NCI-H1048 (cell line): ENCODE measurements around the gene PLCB2.
A peak's percentile ranks its signal among the peaks of the same experiment; 100 is the strongest.

Source experiments
- DNase-seq: peaks from one replicate; lab custom pipeline; 2025; lab: John Stamatoyannopoulos, UW

The PLCB2 gene

GRCh38 chr15:40286061-40286532 is 21.6 kb downstream of the PLCB2 start:
- no peak for DNase-seq

DNA sequence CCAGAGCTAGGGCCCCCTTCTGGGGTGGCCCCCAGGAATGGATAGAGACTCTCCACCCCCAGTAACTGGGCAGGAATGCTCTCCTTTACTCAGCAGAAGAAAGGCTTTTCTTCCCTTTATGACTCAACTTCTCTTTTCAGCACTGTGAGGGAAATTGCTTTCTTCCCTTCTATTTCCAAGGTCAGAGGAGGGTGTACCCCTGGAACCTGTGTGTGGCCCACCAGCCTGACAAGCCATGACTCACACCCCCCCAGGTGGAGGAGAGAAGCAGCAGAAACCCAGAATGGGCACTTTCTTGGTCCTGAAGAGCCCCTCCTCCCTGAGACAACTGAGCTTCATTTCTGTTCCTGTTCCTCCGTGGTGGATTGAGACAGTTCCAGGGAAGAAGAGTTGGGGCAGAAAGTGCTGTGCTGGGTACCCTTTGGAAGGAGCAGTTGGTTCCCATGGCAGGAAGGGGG is 22.2 kb downstream of the PLCB2 start:
- DNase-seq: no peak

DNA sequence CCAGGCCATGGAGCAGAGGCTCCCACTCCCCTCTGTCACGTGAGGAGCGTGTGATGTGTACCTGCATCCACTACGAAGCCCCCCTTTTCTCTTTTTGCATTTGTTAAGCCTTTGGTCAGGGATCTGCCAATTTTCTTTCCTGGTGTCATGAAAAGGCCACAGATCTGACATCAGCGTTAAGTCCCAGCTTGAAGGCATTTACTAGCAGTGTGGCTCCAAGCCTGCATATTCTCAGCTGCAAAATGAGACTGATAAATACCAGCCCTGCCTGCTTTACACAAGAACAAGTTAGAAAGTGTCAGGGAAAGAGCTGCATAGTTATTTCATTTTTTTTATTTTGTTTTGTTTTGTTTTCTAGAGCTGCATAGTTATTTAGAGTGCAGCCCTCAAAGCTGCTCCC is 22.6 kb downstream of the PLCB2 start:
- no peak for DNase-seq

GRCh38 chr15:40283615-40284300 is 24.0 kb downstream of the PLCB2 start:
- DNase-seq: no peak

- no peak for DNase-seq
These were observed 24.7 kb downstream of the PLCB2 start, which contains the start of gene ANKRD63 for GRCh38 chr15:40282869-40283614. ANKRD63 (minus strand) TSS chr15:40283064; CDS start chr15:40282586, 478 bp downstream.

- no peak for DNase-seq
These were observed 25.4 kb downstream of the PLCB2 start for GRCh38 chr15:40282147-40282868.

- DNase-seq: no peak
These were observed 26.0 kb downstream of the PLCB2 start for GRCh38 chr15:40281801-40282146.

DNA sequence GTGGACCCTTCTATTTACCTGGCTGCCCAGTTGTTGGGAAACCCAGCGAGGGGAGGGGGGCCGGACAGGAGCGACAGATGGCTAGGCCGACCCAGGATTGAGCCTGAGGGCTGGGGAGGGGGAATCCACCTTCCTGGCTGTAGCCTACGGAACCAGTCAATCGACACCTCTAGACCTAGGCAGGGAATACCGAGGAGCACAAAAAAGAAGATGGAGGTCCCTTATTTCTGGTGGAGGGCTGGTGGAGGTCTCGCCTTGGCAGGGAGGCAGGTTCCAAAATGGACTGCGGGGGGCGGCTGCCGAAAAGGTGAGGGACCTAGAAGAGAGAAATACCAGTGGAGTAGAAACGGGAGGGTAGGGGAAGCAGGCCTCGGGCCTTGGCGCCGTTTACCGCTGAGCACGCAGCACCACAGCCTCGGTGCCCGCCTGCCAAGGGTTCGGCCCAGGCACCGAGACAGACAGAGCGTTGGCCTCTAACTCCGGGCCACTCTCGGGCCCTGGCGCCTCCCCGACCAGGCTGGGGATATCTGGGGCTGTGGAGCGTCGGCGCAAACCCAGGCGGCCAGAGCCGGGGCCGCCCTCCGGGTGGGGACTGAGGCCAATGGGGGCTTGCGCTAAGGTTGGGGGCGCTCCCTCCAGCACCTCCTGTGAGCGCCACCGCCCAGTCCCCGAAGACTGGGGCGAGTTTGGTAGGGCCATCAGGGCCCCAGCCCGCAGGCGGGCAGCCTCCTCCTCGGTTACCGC is 26.5 kb downstream of the PLCB2 start:
- no peak for DNase-seq

- no peak for DNase-seq
These were observed 27.3 kb downstream of the PLCB2 start for GRCh38 chr15:40280260-40281056.

DNA sequence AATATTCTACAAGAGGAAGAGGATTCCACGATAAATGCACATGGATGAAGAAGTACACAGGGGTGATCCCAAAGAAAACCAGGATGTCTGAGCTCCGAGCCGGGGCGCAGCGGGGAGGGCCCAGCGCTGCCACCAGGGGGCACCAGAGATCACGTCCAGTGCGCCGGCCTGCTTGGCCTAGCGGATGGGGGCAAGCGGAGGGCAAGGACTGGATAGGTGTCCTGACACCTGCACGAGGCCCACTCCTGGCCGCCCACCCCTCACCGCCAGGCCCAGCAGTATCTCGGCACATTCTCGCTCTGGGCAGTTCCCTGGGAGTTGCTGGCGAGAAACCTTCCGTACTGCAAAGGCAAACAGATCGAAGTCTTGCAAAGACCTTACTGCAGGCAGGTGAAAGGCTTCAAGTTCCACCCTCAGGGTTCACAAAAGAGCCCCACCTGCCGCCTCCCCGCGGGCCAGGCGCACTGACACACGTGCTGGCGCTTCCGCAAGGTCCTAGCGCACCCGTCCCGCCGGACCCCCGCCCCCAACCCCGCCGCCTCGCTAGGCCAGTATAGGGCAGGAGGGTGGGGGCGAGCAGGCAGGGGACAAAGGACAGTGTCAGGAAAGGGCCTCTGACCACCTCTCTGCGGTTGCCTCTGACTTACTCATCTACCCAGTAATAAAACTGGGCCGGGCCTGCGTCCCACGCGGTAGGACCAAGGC is 28.1 kb downstream of the PLCB2 start:
- DNase-seq: no peak

DNA sequence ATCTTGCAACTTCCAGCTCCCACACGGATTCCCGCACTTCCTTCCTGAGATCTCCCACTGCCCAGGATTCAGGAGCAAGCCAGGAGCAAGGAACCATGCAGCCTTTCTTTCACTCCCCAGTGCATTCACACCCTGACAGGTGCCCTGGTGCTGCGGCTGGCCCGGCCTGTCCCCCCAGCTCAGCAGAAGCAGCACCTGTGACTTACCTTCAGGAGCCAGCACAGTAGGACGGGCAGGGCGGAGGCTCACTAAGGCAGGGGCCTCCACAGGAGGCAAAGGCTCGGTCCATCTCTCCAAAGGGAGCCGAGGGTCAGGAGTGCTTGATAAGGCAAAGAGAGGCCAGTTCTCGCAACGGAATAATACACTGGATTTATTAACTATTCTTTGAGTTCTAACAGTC is 29.7 kb downstream of the PLCB2 start:
- no peak for DNase-seq

GRCh38 chr15:40277471-40277870 is 30.3 kb downstream of the PLCB2 start:
- DNase-seq: no peak

- no peak for DNase-seq
These were observed 30.8 kb downstream of the PLCB2 start for GRCh38 chr15:40276927-40277326.

DNA sequence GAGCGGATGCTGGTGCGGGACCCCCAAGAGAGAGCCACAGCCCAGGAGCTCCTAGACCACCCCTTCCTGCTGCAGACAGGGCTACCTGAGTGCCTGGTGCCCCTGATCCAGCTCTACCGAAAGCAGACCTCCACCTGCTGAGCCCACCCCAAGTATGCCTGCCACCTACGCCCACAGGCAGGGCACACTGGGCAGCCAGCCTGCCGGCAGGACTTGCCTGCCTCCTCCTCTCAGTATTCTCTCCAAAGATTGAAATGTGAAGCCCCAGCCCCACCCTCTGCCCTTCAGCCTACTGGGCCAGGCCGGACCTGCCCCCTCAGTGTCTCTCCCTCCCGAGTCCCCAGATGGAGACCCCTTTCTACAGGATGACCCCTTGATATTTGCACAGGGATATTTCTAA is 31.8 kb downstream of the PLCB2 start:
- no peak for DNase-seq

DNA sequence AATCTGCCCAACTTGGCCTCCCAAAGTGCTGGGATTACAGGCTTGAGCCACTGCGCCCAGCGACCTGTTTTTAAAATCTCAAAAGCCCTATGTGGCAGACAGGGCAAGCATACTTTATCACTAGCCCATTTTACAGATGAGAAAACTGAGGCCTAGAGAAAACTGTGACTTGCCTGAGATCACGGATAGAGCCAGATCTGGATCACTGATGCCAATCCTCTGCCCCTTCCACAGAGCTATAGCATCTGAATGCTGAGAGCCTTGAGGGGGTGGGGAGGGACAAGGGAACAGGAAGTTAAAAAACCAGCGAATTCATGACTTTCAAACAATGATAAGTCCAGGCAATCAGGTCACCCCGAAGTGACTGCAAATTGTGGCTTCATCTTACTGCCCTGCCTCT is 32.2 kb downstream of the PLCB2 start:
- no peak for DNase-seq

GRCh38 chr15:40274350-40275274 is 33.1 kb downstream of the PLCB2 start:
- DNase-seq: peak; percentile 51

DNA sequence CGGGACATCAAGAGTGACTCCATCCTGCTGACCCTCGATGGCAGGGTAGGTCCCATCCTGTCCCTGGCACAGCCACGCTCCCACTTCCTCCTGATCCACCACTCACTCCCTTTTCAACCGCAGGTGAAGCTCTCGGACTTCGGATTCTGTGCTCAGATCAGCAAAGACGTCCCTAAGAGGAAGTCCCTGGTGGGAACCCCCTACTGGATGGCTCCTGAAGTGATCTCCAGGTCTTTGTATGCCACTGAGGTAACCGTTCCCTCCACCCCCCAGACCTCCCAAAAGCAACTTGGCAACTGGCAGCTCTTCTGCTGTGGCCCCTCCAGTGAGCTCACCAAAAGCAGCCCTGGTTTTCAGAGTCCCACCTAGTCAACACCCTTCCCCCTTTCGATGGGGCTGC is 34.3 kb downstream of the PLCB2 start:
- DNase-seq: no peak

DNA sequence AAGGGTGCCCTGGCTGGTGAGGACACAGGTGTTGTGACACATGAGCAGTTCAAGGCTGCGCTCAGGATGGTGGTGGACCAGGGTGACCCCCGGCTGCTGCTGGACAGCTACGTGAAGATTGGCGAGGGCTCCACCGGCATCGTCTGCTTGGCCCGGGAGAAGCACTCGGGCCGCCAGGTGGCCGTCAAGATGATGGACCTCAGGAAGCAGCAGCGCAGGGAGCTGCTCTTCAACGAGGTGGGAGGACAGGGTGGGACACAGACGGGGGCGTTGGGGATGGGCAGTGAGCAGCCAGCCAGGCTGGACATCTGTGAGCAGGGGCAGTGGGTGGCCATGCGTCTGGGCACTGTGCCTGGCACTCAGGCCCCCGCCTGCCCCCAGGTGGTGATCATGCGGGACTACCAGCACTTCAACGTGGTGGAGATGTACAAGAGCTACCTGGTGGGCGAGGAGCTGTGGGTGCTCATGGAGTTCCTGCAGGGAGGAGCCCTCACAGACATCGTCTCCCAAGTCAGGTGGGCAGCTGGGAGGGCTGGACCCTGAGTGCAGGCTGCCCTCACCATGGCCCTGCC is 35.2 kb downstream of the PLCB2 start:
- no peak for DNase-seq
